AG04450 (cell line): Measurements from ENCODE around the gene SNORC. TPM values are rescaled to one million over a fixed set of nuclear protein-coding genes. Genes with fewer than 3 reads are reported as not detected.

ENCODE experiments used
- CTCF ChIA-PET: fragments of 300-600, 350-600 bp; formaldehyde crosslinking; extraction: SDS; loops from one replicate; lab custom pipeline; 2022; ENCODE audit warnings: antibody characterized with exemption, inconsistent platforms; lab: Charles Lee
- POLR2A ChIA-PET: fragments of 350-600 bp; formaldehyde crosslinking; extraction: SDS; loops from one replicate; lab custom pipeline; 2021; ENCODE audit warnings: antibody characterized with exemption, inconsistent platforms; lab: Yijun Ruan, JAX
- DNase-seq: peaks from one replicate; pipeline ENCODE4 v3.0.0-alpha.2; 2011; ENCODE audit warnings: low read depth, low spot score
- H3K27ac ChIP-seq: one replicate; pipeline ENCODE4 v1.5.1; 2012; ENCODE audit warnings: low read depth, low read length, control low read depth
- H3K27me3 ChIP-seq: one replicate; pipeline ENCODE4 v1.6.0; 2012; ENCODE audit warnings: low read length; ENCODE audit not compliant: control insufficient read depth, insufficient read depth
- H3K4me3 ChIP-seq: 2 replicates; pipeline ENCODE4 v1.5.1; 2011; ENCODE audit warnings: mild to moderate bottlenecking, low read depth, low read length, control low read depth
- H3K9me3 ChIP-seq: 2 replicates; pipeline ENCODE4 v1.5.1; 2012; ENCODE audit warnings: low read length; ENCODE audit not compliant: control insufficient read depth, insufficient read depth
- polyA plus RNA-seq: library from polyadenylated mRNA; depleted of rRNA; stranded (reverse); fragments of >200 nt; gene quantifications from 2 replicates; pipeline ENCODE4 v1.2.3, GENCODE V29; 2011
- TF ChIP-seq, protein P1 (sequence below): IDR thresholded peaks from 2 replicates; pipeline ENCODE4 v1.5.1; 2011; ENCODE audit warnings: low read depth, low read length, control low read depth, inconsistent platforms

The SNORC gene
- polyA plus RNA-seq, 1 experiment = 0.48 TPM

DNA sequence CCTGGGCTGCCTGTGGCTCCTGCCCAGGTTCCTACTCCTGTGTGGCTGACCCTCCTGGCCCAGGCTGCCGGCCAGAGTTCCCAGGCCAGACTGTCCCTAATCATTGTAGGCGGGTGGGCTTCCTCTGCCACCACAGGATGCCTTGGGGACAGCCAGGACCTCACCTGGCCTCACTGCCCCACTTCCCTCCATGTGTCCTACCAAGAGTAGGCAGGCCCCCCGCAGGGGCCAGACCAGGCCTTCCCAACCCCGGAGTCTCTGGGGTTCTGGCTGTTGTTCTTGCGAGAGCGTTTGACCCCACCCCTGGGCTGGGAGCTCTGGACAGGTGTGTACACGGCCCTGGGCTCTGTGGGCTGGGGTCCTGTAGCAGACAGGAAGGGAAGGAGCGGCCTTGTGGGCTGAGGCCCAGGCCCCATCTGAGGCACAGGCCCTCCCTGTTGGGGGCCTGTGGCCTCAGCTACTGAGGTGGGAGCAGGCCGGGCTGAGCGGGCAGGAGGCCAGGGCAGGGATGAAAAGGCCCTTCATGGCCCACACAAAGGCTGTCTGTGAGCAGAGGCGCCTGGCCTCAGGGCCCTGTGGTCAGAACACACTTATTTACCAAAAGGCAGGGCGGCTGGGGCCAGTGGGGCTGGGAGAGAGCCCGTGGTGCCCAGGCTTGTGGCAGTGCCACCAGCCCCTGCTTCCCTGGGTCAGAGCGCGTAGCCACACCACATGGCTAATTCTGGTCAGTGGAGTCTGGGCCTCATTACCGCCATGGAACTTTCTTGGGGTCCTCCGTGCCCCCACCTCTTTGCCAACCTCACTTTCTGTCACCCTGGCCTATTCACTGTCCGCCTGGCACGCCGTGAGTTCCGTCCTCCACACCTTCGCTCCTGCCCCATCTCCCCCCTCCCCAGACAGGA, 2.0 kb downstream of the SNORC start:
- Histone ChIP-seq H3K4me3 (no peak overlapping the region), H3K27me3 (no peaks in the 10 kb centered on the region), H3K9me3 (no peaks in the 10 kb centered on the region), H3K27ac (no peak overlapping the region)
- TF ChIP-seq, protein P1, sequence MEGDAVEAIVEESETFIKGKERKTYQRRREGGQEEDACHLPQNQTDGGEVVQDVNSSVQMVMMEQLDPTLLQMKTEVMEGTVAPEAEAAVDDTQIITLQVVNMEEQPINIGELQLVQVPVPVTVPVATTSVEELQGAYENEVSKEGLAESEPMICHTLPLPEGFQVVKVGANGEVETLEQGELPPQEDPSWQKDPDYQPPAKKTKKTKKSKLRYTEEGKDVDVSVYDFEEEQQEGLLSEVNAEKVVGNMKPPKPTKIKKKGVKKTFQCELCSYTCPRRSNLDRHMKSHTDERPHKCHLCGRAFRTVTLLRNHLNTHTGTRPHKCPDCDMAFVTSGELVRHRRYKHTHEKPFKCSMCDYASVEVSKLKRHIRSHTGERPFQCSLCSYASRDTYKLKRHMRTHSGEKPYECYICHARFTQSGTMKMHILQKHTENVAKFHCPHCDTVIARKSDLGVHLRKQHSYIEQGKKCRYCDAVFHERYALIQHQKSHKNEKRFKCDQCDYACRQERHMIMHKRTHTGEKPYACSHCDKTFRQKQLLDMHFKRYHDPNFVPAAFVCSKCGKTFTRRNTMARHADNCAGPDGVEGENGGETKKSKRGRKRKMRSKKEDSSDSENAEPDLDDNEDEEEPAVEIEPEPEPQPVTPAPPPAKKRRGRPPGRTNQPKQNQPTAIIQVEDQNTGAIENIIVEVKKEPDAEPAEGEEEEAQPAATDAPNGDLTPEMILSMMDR = no peak
- ChIA-PET POLR2A (no interaction called here), CTCF (interaction anchor here (1.4 kb wide), 1 partner anchor 182 kb away, joined by 3 read pairs; no protein-coding TSS in a partner anchor)
- DNase-seq = no peak

DNA sequence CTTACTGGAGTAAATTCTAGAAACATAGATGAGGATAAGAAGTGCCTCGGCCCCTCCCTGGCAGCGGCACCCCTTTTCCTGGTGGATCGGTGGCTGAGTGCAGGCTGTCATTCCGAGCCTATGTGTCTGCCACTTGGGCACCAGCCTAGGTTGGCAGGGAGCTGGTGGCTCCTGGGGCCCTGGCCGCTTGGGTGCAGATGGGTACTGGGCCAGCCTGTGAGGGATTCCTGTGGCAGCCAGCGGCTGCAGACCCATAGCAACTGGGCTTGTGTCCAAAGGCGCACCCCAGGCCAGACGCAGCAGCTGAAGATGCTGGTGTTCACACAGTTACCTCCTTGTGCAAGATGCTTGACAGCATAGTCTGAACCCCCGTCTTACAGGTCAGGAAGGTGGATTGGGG, 2.8 kb downstream of the SNORC start:
- Histone ChIP-seq H3K27me3 (peaks cover 2% of the 10 kb centered on the region), H3K27ac (no peak overlapping the region), H3K9me3 (no peaks in the 10 kb centered on the region), H3K4me3 (no peak overlapping the region)
- TF ChIP-seq, protein P1 = no peak
- DNase-seq = no peak
- ChIA-PET POLR2A (no interaction called here), CTCF (no interaction called here)

DNA sequence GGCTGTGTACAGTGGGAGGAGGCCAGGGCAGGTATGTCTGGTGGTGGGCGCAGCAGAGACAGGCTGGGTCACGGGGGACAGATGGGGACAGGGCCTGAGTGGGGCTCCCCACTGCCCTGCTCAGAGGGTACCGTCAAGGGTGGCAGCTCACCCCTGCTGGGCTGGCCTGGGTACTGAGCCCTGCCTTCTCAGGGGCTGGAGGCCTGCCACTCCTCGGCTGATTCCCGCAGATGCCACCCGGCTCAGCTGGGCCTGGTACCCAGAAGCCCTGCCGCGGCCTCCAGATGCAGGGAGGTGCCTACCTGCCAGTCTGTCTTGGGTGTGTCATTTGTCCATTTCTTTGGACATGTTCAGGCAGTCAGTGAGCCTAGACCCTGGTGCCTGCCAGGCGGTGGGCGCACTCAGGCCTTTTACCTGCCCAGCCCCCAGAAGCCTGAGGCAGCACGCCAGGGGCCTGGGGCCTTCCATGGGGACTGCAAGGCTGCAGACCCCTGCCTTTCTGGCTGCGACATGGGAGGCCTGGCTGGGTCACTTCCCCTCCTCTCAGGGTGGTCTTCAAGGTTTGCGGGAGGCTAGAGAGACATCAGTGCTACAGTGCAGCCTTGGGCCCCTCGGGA, 3.3 kb downstream of the SNORC start:
- CTCF ChIA-PET = no interaction called here

DNA sequence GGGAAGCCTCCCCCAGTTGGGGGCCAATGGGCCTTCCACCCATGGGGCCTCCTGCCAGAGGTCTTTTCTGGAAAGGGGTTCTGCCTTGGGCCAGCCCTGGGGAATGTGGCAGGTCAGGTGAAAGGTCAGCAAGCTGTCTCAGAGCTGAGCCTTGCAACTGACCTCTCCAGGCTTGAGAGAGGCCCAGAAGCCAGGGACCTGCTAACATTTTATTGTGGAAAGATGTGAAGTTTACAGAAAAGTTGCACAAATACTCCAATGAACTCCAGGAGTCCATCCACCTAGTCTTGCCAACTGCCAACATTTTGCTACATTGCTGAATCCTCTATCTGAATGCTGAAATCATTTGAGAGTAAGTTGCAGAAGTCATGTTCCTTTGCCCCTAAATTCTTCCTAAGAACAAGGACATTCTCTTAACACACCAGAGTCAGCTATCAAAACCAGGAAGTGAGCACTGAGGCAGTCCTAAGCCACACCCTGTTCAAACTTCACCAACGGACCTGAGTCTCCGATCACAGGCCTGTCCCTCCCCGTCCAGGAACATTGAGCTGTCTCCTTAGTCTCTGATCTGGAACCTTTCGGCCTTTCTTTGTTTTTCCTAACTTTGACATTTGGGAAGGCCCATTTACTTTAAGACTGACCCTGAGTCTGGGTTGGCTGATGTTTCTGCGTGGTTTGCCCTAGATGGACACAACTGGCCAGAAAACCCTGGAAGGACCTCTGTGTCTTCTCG, 4.0 kb downstream of the SNORC start:
- H3K27ac ChIP-seq = no peak overlapping the region
- CTCF ChIA-PET = no interaction called here
- TF ChIP-seq, protein P1 = no peak
- no peak for DNase-seq
- no peaks in the 10 kb centered on the region for H3K9me3 ChIP-seq
- no peak overlapping the region for H3K4me3 ChIP-seq
- H3K27me3 ChIP-seq = peaks cover 3% of the 10 kb centered on the region
- POLR2A ChIA-PET = no interaction called here

More for the DNA sequence above, 3.3 kb downstream of the SNORC start:
- no peak for DNase-seq
- POLR2A ChIA-PET = no interaction called here
- Histone ChIP-seq H3K27ac (no peak overlapping the region), H3K4me3 (no peak overlapping the region), H3K27me3 (peaks cover 3% of the 10 kb centered on the region), H3K9me3 (no peaks in the 10 kb centered on the region)
- TF ChIP-seq, protein P1 = no peak
